Fibroblast of lung (primary cell): ENCODE data around the gene B4GAT1. TPM values are rescaled to one million over a fixed set of nuclear protein-coding genes. Genes with fewer than 3 reads are reported as not detected.
"Not testable (repeated sequence)": the region's sequence is repeated elsewhere in the genome, so short reads cannot be mapped to it uniquely, and the experiment has no call there.

ENCODE experiments used
- DNase-seq, 2 donors: peaks; one replicate each; pipeline versions ENCODE4 v3.0.0 to v3.0.0-alpha.2; 2010; ENCODE audit warnings: low read depth in 2 of 2
- H2AFZ ChIP-seq: 2 replicates; pipeline ENCODE4 v1.5.1; 2012; ENCODE audit warnings: low read length, control low read depth, inconsistent platforms
- H3K27ac ChIP-seq: 2 replicates; pipeline ENCODE4 v1.5.1; 2011; ENCODE audit warnings: low read length, control low read depth; ENCODE audit not compliant: insufficient read depth
- H3K27me3 ChIP-seq: 2 replicates; pipeline ENCODE4 v1.5.1; 2011; ENCODE audit warnings: mild to moderate bottlenecking, low read length; ENCODE audit not compliant: control insufficient read depth, insufficient read depth
- H3K36me3 ChIP-seq: 2 replicates; pipeline ENCODE4 v1.5.1; 2011; ENCODE audit warnings: low read length; ENCODE audit not compliant: control insufficient read depth, insufficient read depth
- H3K4me1 ChIP-seq: 2 replicates; pipeline ENCODE4 v1.5.1; 2011; ENCODE audit warnings: low read length; ENCODE audit not compliant: control insufficient read depth, insufficient read depth; ENCODE audit errors: extremely low read depth
- H3K4me2 ChIP-seq: 2 replicates; pipeline ENCODE4 v1.5.1; 2011; ENCODE audit warnings: low read length, control low read depth; ENCODE audit not compliant: insufficient read depth; ENCODE audit errors: extremely low read depth
- H3K4me3 ChIP-seq, 4 experiments: fragments of 200-600 bp in 1 of 4; sonication (generic) in 1 of 4; replicated peaks in 1 of 4; 2 replicates each; pipeline ENCODE4 v1.5.1; 2011 to 2016; ENCODE audit warnings: low read length in 4 of 4, low read depth in 3 of 4, mild to moderate bottlenecking in 3 of 4, control low read depth in 2 of 4, inconsistent platforms in 1 of 4, mixed read lengths in 1 of 4; ENCODE audit not compliant: insufficient read depth in 1 of 4; ENCODE audit errors: control extremely low read depth in 1 of 4
- H3K79me2 ChIP-seq: 2 replicates; pipeline ENCODE4 v1.5.1; 2012; ENCODE audit warnings: mild to moderate bottlenecking, low read length, inconsistent platforms; ENCODE audit not compliant: control insufficient read depth, insufficient read depth
- H3K9ac ChIP-seq: 2 replicates; pipeline ENCODE4 v1.5.1; 2011; ENCODE audit warnings: mild to moderate bottlenecking, low read length, control low read depth; ENCODE audit not compliant: insufficient read depth
- H3K9me3 ChIP-seq: 2 replicates; pipeline ENCODE4 v1.5.1; 2012; ENCODE audit warnings: low read depth, low read length; ENCODE audit not compliant: control insufficient read depth, insufficient read depth
- H4K20me1 ChIP-seq: 2 replicates; pipeline ENCODE4 v1.5.1; 2011; ENCODE audit warnings: low read length; ENCODE audit not compliant: control insufficient read depth, insufficient read depth; ENCODE audit errors: extremely low read depth
- EZH2 ChIP-seq: IDR thresholded peaks from 2 replicates; pipeline ENCODE4 v1.5.1; 2012; ENCODE audit warnings: low read length, control low read depth, mild to moderate bottlenecking; ENCODE audit errors: missing control alignments
- polyA plus RNA-seq, 2 donors: library from polyadenylated mRNA; depleted of rRNA in 1 of 2; stranded (reverse) in 1 of 2; unstranded in 1 of 2; fragments of >200 nt; gene quantifications; 2 replicates each; pipeline ENCODE4 v1.2.1, GENCODE V29; 2011 to 2012; ENCODE audit warnings: missing spikeins in 1 of 2
- total RNA-seq: library from RNA; depleted of rRNA; stranded (reverse); fragments of >200 nt; gene quantifications from 2 replicates; pipeline ENCODE4 v1.2.1, GENCODE V29; 2014
- TF ChIP-seq, protein P1 (sequence below), 2 donors: IDR thresholded peaks in 1 of 2; conservative IDR thresholded peaks in 1 of 2; 1 replicate in 1 of 2; 2 replicates in 1 of 2; pipeline ENCODE4 v1.5.1; 2011 to 2012; ENCODE audit warnings: low read length in 2 of 2, control low read depth in 1 of 2, inconsistent platforms in 1 of 2, low read depth in 1 of 2, mild to moderate bottlenecking in 1 of 2

The B4GAT1 gene
- total and polyA plus RNA-seq, 2 donors (not counting 1 experiment from before 2014, with no cell fraction given): 13.1 to 48.9 TPM

DNA sequence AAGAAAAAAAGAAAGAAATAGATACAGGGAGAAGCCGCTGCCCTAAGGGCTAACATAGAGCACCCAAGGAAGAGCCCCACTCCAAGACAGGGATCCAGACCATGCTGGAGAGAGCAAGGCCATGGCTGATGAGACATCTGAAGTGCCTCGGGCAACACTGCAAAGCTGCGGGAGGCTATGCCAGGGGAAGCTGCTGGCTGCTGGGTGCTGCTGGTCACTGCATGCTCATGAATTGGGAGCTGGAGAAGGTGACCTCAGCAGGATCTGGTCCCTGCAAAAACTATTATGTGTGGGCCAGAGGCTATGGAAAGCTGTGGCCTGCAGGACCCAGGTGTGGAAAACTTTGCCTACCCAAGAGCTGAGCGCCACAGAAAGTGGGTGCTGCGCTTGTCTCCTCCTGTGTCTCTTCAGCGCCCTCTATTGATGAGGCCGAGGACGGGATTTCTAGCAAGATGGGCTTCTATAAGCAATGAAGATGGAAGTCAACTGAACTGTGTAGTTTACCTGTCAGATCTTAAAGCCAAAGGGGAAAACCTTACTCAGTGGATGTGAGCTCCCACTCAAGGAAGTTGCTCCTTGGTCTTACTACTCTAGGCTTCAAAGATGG is 41.5 kb upstream of the B4GAT1 start:
- Histone ChIP-seq H3K9me3 (no peaks in the 10 kb centered on the region), H3K9ac (no peak overlapping the region), H3K79me2 (no peaks in the 10 kb centered on the region), H3K4me1 (peaks cover 2% of the 10 kb centered on the region), H3K4me2 (no peak overlapping the region), H3K4me3 (no peak overlapping the region), H3K27ac (no peak overlapping the region), H2AFZ (no peak overlapping the region), H4K20me1 (no peaks in the 10 kb centered on the region), H3K27me3 (no peaks in the 10 kb centered on the region), H3K36me3 (no peaks in the 10 kb centered on the region)
- TF ChIP-seq, protein P1, sequence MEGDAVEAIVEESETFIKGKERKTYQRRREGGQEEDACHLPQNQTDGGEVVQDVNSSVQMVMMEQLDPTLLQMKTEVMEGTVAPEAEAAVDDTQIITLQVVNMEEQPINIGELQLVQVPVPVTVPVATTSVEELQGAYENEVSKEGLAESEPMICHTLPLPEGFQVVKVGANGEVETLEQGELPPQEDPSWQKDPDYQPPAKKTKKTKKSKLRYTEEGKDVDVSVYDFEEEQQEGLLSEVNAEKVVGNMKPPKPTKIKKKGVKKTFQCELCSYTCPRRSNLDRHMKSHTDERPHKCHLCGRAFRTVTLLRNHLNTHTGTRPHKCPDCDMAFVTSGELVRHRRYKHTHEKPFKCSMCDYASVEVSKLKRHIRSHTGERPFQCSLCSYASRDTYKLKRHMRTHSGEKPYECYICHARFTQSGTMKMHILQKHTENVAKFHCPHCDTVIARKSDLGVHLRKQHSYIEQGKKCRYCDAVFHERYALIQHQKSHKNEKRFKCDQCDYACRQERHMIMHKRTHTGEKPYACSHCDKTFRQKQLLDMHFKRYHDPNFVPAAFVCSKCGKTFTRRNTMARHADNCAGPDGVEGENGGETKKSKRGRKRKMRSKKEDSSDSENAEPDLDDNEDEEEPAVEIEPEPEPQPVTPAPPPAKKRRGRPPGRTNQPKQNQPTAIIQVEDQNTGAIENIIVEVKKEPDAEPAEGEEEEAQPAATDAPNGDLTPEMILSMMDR (conservative IDR thresholded peaks at IDR 0.05 in 1 of 2, IDR thresholded peaks at IDR 0.05 in 1 of 2; ENCODE audit: low read depth in 1 of 2, low read length in 2 of 2): peak; percentile 87 to 91
- no peak for TF ChIP-seq EZH2
- DNase-seq: peak; percentile 56 to 77

DNA sequence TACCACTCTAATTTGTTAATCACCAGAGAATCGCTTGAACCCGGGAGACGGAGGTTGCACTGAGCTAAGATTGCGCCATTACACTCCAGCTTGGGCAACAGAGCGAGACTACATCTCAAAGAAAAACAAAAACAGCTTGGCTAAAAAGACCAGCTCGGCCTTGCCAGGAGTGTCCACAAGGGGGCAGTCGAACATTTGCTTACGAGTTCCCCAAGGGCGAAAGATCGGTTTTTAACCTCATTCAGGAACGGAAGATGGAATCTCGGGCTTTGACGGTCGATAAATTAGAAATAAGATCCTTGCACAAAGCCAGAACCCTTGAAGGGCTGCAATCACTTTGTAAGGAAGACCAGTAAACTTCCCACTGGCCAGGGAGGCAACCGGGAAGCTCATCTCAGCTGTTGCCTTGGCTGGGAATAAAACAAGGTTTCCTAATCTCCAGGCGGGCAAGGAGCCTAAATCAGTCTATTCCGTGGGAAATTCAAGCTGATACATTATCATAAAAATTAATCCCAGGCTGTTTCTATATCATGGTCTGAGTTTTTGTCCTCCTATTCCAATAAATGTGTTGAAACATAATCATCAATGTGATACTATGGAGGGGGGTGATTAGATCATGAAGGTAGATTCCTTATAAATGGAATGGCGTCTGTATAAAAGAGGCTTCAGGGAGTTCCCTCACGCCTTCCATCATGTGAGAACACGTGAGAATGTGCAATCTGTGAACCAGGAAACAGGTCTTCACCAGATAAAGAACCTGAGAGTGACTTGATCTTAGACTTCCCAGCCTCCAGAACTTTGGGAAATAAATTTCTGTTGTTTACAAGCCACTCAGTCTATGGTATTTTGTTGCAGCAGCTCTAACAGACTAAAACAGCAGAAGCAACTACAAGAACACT is 39.0 kb upstream of the B4GAT1 start:
- DNase-seq: peak; percentile 64 to 90
- Histone ChIP-seq H3K36me3 (no peaks in the 10 kb centered on the region), H3K27me3 (no peaks in the 10 kb centered on the region), H3K27ac (no peak overlapping the region), H2AFZ (peak overlapping the region; percentile 41), H3K79me2 (no peaks in the 10 kb centered on the region), H3K9ac (no peak overlapping the region), H3K9me3 (no peaks in the 10 kb centered on the region), H3K4me1 (peaks cover 2% of the 10 kb centered on the region), H3K4me3 (peak overlapping the region in 2 of 4 experiments; percentile 39 to 41), H3K4me2 (peak overlapping the region; percentile 61), H4K20me1 (no peaks in the 10 kb centered on the region)
- TF ChIP-seq, protein P1 (conservative IDR thresholded peaks at IDR 0.05 in 1 of 2, IDR thresholded peaks at IDR 0.05 in 1 of 2; ENCODE audit: low read depth in 1 of 2, low read length in 2 of 2): peak; percentile 95 to 98
- no peak for TF ChIP-seq EZH2

DNA sequence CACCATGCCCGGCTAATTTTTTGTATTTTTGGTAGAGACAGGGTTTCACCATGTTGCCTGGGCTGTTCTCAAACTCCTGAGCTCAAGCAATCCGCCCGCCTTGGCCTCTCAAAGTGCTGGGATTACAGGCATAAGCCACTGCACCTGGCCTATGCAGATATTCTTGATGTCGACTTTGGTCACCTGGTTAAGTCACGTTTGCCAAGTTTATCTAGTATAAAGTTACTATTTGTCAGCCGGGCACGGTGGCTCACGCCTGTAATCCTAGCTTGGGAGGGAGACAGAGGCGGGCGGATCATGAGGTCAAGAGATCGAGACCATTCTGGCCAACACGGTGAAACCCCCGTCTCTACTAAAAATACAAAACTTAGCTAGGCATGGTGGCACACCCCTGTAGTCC is 36.9 kb upstream of the B4GAT1 start:
- H4K20me1 ChIP-seq, H3K27ac ChIP-seq, H3K9ac ChIP-seq, H3K4me2 ChIP-seq, DNase-seq, H3K36me3 ChIP-seq, H3K4me1 ChIP-seq, H3K4me3 ChIP-seq, H3K9me3 ChIP-seq, H3K79me2 ChIP-seq, H3K27me3 ChIP-seq, H2AFZ ChIP-seq: not testable (repeated sequence)

DNA sequence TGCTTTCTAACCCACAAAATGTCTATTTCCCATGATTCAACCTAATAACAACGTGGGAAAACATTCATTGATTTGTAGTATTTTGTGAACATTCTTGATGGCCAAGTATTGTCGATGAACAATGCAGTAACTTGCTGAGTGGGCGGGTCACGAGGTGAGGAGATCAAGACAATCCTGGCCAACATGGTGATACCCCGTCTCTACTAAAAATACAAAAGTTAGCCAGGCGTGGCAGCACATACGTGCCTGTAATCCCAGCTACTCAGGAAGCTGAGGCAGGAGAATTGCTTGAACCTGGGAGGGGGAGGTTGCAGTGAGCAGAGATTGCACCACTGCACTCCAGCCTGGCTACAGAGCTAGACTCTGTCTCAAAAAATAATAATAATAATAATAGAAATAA is 32.8 kb upstream of the B4GAT1 start:
- H3K79me2 ChIP-seq, H3K9ac ChIP-seq, H4K20me1 ChIP-seq, H3K4me3 ChIP-seq, H3K27me3 ChIP-seq, H3K9me3 ChIP-seq, DNase-seq, H3K4me2 ChIP-seq, H3K4me1 ChIP-seq, H3K36me3 ChIP-seq, H3K27ac ChIP-seq, H2AFZ ChIP-seq: not testable (repeated sequence)

DNA sequence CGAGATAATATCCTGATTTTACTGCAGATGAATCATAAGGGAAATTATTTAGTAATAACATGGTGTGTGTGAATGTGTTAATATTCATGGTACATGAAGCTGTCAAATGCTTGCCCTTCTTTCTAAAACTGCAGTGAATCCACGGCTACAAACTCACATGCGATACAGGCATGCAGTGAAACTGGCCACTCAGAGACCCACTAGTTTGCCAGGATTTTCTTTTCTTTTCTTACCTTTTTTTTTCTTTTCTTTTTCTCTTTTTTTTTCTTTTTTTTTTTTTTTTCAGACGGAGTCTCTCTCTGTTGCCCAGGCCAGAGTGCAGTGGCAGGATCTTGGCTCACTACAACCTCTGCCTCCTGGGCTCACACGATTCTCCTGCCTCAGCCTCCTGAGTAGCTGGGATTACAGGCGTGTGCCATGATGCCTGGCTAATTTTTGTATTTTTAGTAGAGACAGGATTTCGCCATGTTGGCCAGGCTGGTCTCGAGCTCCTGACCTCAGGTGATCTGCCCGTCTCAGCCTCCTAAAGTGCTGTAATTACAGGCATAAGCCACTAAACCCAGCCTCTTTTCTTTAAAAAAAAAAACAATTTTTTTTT is 26.4 kb upstream of the B4GAT1 start:
- H3K79me2 ChIP-seq, H3K4me3 ChIP-seq, H3K9me3 ChIP-seq, H2AFZ ChIP-seq, DNase-seq, H3K4me2 ChIP-seq, H3K9ac ChIP-seq, H3K36me3 ChIP-seq, H4K20me1 ChIP-seq, H3K27ac ChIP-seq, H3K4me1 ChIP-seq: not testable (repeated sequence)
- H3K27me3 ChIP-seq: peaks cover 19% of the 10 kb centered on the region
